Renal cortex interstitium (tissue), 11 donors: ENCODE measurements around the gene BCAP31. TPM values are rescaled to one million over a fixed set of nuclear protein-coding genes. Genes with fewer than 3 reads are reported as not detected.
"Not testable (repeated sequence)": the region's sequence is repeated elsewhere in the genome, so short reads cannot be mapped to it uniquely, and the experiment has no call there.

Experiments used
- DNase-seq, 11 donors: peaks; one replicate each; pipeline ENCODE4 v3.0.0-alpha.2; 2013; ENCODE audit warnings: low read depth in 9 of 11, low spot score in 4 of 11; ENCODE audit errors: extremely low read depth in 1 of 11
- polyA plus RNA-seq, 3 donors: library from polyadenylated mRNA; unstranded; fragments of 120-200 nt; gene quantifications; one replicate each; pipeline ENCODE4 v1.2.1, GENCODE V29; 2013; ENCODE audit not compliant: insufficient read length in 3 of 3

BCAP31 gene
- polyA plus RNA-seq, 3 donors = 182 to 189 (median 189) TPM

- no peak for DNase-seq
These were observed 42.1 kb upstream of the BCAP31 start for GRCh38 chrX:153766098-153766817.

- DNase-seq = no peak
These were observed 41.2 kb upstream of the BCAP31 start for GRCh38 chrX:153765138-153766079.

DNA sequence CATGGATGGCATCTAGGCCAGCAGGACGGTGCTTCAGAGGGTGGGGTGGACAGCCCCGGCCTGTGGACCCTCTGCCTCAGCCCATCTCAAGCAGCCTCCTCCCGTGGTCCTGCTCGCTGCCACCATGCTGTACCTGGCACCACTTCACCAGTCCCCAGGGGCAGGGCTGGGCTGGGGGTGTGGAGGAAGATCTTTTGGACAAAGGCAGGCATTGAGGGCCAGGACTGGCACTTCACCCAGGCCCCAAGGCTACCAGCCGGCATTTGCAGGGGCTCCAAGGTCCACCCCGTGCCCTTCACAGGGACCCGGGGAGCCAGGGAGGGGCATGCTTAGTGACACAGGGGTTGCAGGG, 40.6 kb upstream of the BCAP31 start:
- DNase-seq = no peak

GRCh38 chrX:153763989-153764755, 40.0 kb upstream of the BCAP31 start, which contains the start of gene PLXNB3:
PLXNB3 (plus strand) TSS chrX:153764249; CDS start chrX:153765536, 1,287 bp downstream.
- DNase-seq = peak in 3 of 11 donors; percentile 26 to 58 (median 43)

- DNase-seq = no peak
These were observed 39.2 kb upstream of the BCAP31 start for GRCh38 chrX:153763298-153763932.

GRCh38 chrX:153762626-153763173, 38.5 kb upstream of the BCAP31 start:
- DNase-seq = no peak

DNA sequence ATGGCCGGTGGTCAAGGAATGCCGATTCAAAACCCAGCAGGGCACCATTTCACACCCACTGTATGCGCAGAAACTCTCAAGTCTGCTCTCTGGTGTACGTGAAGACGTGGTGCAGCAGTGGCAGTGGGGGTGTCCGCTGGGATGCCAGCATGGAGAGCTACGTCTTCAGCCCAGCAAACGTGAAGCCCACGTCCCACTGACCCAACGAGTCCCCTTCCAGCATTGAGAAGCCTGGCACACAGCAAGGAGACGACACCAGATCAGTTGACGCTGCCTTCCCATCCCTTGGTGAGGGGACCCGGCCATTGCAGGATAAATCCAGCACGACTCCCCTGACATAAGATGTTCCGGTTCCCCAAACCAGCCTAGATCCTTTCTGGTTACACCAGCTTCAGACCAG, 37.7 kb upstream of the BCAP31 start:
- no peak for DNase-seq

DNA sequence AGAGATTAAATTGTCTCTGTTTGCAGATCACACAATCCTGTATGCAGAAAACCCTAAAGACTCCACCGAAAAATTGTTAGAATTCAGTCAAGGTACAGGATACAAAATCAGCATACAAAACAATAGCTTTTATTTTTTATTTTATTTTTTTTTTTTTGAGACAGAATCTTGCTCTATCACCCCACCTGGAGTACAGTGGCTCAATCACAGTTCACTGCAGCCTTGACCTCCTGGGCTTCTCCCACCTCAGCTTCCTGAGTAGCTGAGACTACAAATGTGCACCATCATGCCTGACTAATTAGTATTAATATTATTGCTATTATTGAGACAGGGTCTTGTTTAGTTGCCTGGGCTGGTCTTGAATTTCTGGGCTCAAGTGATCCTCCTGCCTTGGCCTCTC, 30.9 kb upstream of the BCAP31 start:
- no peak for DNase-seq

- no peak for DNase-seq
These were observed 26.1 kb upstream of the BCAP31 start for GRCh38 chrX:153750127-153750774.

DNA sequence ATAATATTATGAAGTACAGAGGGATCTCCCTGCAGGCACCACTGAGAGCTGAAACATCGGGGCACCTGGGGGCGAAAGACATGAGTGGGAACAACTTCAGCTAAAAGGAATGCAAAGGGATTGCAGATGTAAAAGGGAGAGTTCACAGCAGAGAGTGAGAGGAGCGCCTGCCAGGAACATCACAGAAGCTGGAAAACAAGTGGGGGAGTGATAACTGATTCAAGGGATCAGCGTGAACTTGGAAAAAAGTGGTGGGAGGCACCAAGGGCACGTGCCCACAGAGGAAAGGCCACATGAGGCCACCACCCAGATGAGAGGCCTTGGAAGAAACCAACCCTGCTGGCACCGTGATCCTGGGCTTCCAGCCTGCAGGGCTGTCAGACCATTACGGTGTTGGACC, 24.8 kb upstream of the BCAP31 start:
- DNase-seq = not testable (repeated sequence)

- not testable (repeated sequence) for DNase-seq
These were observed 22.8 kb upstream of the BCAP31 start for GRCh38 chrX:153746991-153747390.

- no peak for DNase-seq
These were observed 22.2 kb upstream of the BCAP31 start for GRCh38 chrX:153746359-153746758.

GRCh38 chrX:153745067-153745433, 20.9 kb upstream of the BCAP31 start:
- DNase-seq = not testable (repeated sequence)

GRCh38 chrX:153744210-153745066, 20.3 kb upstream of the BCAP31 start:
- DNase-seq = no peak

DNA sequence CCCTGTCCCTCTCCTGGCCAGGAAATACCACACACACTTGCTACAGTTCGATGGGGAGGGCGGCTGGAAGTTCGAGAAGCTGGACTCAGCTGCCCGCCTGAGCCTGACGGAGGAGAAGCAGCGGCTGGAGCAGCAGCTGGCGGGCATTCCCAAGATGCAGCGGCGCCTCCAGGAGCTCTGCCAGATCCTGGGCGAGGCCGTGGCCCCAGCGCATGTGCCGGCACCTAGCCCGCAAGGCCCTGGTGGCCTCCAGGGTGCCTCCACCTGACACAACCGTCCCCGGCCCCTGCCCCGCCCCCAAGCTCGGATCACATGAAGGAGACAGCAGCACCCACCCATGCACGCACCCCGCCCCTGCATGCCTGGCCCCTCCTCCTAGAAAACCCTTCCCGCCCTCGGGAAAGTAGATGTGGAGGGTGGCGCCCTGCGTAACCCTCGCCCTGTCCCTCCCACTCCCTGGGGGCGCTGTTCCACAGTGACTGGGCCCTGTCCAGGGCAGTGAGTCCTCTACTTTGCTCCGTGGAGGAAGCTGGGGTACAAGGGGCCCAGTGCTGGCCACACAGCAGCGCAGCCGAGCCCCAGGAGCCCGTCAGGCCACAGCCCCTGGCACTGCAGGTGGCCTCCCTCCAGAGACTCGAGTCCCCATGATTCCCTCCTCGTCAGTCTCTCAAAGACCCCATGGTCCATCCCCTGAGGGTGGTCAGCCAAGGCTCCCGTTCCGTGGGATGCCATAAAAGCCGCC, 19.5 kb upstream of the BCAP31 start:
- DNase-seq = peak in 1 of 11 donors; percentile 20

DNA sequence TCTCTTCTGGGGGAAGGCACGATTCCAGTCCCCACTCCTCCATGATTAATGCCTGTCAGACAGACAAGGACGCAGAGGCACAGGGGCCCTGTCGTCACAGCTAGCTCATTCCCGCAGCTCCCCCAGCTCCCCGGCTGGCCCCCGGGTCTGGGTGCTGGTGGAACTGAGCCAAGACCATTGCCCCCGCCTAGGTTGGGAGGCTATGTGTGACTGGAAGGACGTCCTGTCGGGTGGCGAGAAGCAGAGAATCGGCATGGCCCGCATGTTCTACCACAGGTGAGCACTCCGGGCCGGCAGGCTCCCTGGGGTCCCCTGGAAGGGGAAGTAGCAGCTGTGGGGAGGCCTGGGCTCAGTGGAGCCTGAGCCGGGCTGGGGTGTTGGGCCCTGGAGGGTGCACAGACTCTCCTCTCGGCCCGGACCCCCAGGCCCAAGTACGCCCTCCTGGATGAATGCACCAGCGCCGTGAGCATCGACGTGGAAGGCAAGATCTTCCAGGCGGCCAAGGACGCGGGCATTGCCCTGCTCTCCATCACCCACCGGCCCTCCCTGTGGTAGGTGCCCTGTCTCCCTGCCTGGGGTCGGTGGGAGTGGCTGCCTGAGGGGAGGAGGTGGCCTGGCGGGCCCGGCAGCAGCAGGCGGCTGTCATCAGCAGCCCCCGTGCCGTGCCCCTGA, 18.7 kb upstream of the BCAP31 start:
- not testable (repeated sequence) for DNase-seq
